Head of caudate nucleus (tissue), 42 donors: ENCODE data around the gene RING1.

Experiments used
- DNase-seq, 42 donors: peaks; one replicate each; pipeline versions ENCODE4 v3.0.0 to v3.0.0-alpha.2; 2020 to 2021; ENCODE audit warnings: mixed read lengths in 7 of 42
- intact Hi-C: fragments of 100-400 bp; cut with DNase I; formaldehyde crosslinking; loops from one replicate; pipeline ENCODE4 v1.15.0; 2022

The RING1 gene

DNA sequence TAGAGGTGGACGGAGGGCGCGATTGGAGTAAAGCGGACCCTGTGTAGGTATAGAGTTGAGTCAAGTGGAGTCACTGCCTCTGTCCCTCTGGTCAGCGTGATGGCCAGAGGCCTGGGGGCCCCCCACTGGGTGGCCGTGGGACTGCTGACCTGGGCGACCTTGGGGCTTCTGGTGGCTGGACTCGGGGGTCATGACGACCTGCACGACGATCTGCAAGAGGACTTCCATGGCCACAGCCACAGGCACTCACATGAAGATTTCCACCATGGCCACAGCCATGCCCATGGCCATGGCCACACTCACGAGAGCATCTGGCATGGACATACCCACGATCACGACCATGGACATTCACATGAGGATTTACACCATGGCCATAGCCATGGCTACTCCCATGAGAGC, 7.2 kb upstream of the RING1 start:
- no peak for DNase-seq
- intact Hi-C loops, result loop anchor here (5.0 to 10.0 kb wide), 3 partner anchors 46 to 226 kb away; partner anchors contain the start of genes CUTA and PHF1

DNA sequence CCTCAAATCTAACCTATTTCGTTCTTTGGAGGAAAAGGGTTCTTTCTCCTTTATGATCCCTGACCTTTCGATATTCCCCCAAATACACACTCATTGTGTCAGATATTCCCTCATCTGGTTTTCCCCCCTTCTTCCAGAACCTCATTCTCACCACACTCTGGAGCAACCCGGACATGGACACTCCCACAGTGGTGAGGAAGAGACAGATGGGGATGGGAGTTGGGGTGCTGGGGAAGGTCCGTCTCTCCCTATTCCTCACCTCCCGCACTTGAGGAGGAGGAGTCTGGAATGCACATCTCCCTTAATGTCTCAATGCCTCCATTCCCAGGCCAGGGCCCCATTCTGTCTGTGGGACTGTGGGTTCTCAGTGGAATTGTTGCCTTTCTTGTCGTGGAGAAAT, 6.4 kb upstream of the RING1 start:
- intact Hi-C loops, result loop anchor here (5.0 to 10.0 kb wide), 3 partner anchors 45 to 227 kb away; partner anchors contain the start of genes CUTA and PHF1
- no peak for DNase-seq

DNA sequence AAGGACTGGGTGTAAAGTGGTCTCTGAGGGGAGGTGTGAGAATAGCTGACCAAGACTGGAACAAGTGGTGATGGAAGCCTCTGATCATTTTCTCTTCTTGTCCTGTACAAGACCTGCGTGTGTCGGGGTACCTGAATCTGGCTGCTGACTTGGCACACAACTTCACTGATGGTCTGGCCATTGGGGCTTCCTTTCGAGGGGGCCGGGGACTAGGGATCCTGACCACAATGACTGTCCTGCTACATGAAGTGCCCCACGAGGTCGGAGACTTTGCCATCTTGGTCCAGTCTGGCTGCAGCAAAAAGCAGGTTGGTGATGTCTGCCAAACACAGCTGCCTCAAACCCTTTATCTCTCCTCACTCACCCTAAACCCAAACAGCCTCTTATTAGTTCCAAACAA, 5.5 kb upstream of the RING1 start:
- intact Hi-C loops, result loop anchor here (5.0 to 10.0 kb wide), 3 partner anchors 45 to 228 kb away; partner anchors contain the start of genes CUTA and PHF1

DNA sequence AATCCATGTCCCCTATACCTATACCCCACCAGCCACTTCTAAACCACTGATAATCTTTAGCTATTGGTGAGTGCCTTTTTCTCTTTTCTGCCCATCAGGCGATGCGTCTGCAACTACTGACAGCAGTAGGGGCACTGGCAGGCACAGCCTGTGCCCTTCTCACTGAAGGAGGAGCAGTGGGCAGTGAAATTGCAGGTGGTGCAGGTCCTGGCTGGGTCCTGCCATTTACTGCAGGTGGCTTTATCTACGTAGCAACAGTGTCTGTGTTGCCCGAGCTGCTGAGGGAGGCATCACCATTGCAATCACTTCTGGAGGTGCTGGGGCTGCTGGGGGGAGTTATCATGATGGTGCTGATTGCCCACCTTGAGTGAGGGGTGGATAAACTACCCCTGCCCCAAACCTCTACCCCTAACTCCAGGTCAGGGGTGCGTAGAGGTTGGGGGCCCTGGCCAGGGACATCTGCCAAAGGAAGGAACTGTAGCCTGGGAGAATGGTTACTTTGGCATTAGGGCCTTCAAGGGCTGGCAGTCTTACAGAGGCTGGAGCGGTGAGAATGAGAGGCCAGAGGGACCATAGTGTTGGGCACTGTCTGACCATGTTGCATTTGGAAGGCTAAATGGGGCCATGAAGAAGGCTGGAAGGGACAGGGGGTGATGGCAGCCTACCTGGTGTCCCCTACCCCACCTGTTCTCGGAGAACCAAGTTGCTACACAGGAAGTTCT, 4.7 kb upstream of the RING1 start:
- DNase-seq, result no peak

More for the DNA sequence above, 5.5 kb upstream of the RING1 start:
- DNase-seq, result no peak

DNA sequence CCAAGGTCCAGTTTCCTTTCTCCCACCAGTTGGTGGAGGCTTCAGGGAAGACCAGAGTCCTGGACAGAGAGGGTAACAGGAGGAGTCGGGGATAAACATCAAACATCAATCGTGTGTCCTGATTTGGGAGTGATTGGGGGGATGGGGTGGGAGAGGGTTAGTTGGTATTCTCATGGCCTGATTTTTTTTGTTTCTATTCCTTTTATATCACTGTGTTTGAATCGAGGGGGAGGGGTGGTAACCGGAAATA, 4.2 kb upstream of the RING1 start:
- intact Hi-C loops, result loop anchor here (5.0 to 10.0 kb wide), 3 partner anchors 43 to 229 kb away; partner anchors contain the start of genes CUTA and PHF1

More for the DNA sequence above, 4.7 kb upstream of the RING1 start:
- intact Hi-C loops, result loop anchor here (5.0 to 10.0 kb wide), 3 partner anchors 44 to 229 kb away; partner anchors contain the start of genes CUTA and PHF1

DNA sequence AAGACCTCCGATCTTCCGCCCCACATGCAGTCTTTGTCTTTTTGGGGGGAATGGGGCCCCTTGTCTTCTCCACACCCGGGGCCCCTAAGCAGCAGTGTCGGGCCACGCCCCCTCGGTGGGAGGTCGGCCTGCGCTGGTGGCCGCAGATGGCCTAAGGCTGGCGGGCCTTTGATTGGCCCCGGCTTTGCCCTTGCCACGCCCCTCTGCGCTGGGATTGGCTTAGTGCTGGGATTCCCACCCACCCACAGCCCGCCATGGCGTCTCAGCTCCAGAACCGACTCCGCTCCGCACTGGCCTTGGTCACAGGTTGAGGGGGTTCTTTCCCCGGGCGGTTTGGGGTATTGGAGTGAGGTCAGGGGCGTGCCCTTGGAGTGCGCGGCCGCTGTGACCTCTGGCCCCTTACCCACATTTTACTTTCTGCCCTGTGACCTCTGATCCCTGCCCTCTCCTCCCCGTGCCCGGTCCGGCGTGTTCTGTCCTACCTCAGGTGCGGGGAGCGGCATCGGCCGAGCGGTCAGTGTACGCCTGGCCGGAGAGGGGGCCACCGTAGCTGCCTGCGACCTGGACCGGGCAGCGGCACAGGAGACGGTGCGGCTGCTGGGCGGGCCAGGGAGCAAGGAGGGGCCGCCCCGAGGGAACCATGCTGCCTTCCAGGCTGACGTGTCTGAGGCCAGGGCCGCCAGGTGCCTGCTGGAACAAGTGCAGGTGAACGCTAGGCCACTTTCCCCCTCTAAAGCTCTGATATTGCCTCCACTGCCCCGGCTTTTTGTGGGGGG, 3.7 kb upstream of the RING1 start, which contains the start of gene HSD17B8:
Gene HSD17B8 (plus strand): TSS at position 241 of the 776 bp plus-strand sequence. CDS start 14 bp downstream, at position 255.
- peak; percentile 94 to 99 (median 97) for DNase-seq
- intact Hi-C loops, result loop anchor here (5.0 to 10.0 kb wide), 3 partner anchors 43 to 230 kb away; partner anchors contain the start of genes CUTA and PHF1

More for the DNA sequence above, 4.2 kb upstream of the RING1 start:
- DNase-seq, result no peak

DNA sequence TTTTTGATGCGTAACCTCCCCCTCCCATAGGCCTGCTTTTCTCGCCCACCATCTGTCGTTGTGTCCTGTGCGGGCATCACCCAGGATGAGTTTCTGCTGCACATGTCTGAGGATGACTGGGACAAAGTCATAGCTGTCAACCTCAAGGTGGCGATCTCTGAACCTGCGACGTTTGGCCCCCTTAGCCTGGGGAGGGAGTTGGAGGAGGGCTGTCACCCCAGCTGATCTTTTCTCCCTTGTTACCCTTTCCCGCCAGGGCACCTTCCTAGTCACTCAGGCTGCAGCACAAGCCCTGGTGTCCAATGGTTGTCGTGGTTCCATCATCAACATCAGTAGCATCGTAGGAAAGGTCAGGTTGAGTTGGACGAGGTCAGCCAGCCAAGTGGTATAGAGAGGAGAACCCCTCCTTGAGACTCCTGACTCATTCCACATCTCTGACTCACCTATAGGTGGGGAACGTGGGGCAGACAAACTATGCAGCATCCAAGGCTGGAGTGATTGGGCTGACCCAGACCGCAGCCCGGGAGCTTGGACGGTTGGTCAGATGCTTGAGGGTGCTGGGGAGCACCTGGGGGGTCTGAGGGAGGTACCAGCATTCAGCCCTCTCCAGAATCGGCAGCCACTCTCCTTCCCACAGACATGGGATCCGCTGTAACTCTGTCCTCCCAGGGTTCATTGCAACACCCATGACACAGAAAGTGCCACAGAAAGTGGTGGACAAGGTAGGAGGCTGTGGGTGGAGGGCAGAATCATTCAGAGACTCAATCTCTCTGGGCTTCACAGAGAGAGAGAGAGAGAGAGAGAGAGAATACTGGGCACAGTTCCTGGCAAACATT, 2.9 kb upstream of the RING1 start:
- no peak for DNase-seq
- intact Hi-C loops, result loop anchor here (10.0 kb wide), 2 partner anchors 209 to 231 kb away; partner anchors contain the start of genes CUTA and PHF1

DNA sequence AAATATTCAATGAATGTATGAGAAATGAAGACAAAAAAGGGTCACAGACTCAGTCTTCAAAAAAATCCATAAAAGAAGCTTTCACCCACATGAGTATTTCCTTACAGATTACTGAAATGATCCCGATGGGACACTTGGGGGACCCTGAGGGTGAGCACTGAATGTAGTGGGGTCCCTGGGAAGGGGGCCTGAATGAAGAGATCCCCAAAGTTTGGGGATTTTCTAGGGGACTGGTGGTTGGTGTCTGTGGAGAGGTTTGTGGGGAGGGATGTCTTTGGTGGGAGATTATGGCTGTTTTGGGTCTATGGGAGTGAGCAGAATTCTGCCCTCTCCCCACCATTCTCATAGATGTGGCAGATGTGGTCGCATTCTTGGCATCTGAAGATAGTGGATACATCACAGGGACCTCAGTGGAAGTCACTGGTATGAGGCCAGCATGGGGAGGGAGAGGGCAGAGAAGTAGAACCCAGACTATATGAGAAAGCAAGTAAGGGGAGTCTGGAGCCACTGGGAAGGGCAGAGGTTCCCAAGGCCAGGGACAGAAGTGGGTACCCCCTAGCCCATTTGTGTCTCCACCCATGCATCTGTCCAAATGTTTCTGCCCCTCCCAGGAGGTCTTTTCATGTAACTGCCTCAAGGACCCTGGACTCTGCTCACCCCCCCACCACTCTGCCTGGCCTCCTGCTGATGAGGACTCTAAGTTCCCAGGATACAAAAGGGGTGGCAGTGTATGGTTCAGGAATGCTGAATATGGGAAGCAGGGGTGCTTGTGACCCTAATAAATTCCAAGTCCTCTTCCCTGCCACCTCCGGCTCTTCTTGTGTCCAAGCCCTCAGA, 2.1 kb upstream of the RING1 start:
- intact Hi-C loops, result loop anchor here (10.0 kb wide), 2 partner anchors 209 to 231 kb away; partner anchors contain the start of genes CUTA and PHF1
- no peak for DNase-seq

DNA sequence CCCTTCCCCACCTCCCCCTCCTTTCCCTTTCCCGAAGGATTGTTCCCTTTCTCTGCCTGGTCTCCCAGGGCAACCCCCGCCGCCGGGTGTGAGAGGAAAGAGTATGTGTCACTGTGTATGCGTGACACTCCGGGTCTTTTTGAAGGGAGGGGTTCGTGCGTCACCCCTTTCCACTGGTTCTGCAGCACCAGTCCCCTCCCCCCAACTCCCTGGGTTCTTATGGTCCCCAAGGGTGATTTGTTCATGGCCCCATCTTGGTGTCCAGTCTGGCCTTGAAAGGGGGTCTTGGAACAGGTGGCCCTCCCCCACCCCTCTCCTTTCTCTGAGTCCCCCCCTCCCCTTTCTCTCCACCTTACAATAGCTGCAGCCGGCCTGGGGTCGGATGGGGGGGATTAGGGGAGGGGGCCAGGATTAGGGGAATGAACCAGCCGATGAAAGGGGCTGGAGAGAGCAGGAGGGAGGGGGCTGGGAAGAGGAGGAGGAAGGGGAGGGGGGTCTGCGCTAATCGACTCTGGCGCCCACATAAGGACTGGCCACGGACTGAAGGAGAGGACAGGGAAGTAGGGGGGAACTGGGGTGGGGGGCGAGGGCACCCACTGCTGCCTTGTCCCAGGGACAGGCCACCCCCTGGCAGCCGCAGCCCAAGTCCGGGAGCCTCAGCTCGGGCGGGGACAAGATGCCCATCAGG, 1.3 kb upstream of the RING1 start:
- intact Hi-C loops, result loop anchor here (10.0 kb wide), 2 partner anchors 208 to 232 kb away; partner anchors contain the start of genes CUTA and PHF1
- peak in 24 of 42 donors; percentile 25 to 80 (median 48) for DNase-seq

DNA sequence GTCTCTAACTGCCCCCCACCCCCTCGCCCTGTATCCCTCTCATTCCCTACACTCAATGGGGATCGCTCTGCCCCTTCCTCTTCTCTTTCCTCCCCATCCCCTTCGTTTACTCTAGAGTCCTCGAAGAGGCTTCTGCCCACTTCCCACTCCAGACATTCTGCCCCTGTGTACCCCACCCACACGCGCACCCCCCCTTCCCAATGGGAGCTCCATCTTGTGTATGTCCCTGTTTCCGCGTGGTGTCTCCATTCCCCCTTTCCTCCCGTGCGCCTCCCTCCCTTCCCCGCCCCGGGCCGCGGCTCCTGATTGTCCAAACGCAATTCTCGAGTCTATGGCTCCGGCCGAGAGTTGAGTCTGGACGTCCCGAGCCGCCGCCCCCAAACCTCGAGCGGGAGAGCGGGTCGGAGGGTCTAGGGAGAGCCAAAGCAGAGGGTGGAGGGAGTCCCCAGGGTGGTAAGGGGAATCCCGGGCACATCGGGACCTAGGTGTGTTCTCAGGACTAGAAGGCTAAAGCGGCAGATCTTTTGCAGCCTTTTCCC, 679 bp upstream of the RING1 start:
- peak in 22 of 42 donors; percentile 26 to 67 (median 42) for DNase-seq
- intact Hi-C loops, result loop anchor here (10.0 kb wide), 2 partner anchors 207 to 233 kb away; partner anchors contain the start of genes CUTA and PHF1

DNA sequence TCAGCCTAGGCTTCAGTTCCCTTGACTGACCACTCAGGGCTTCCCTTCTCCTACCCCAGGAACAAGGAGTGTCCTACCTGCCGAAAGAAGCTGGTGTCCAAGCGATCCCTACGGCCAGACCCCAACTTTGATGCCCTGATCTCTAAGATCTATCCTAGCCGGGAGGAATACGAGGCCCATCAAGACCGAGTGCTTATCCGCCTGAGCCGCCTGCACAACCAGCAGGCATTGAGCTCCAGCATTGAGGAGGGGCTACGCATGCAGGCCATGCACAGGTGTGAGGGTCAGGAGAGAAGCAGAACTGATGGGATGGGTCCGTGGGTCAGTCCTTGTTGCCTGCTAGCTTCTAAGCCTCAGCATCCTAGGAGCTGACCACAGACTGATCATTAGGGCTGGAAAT, 1.6 kb downstream of the RING1 start:
- DNase-seq, result no peak
- intact Hi-C loops, result loop anchor here (10.0 kb wide), 2 partner anchors 205 to 235 kb away; partner anchors contain the start of genes CUTA and PHF1

DNA sequence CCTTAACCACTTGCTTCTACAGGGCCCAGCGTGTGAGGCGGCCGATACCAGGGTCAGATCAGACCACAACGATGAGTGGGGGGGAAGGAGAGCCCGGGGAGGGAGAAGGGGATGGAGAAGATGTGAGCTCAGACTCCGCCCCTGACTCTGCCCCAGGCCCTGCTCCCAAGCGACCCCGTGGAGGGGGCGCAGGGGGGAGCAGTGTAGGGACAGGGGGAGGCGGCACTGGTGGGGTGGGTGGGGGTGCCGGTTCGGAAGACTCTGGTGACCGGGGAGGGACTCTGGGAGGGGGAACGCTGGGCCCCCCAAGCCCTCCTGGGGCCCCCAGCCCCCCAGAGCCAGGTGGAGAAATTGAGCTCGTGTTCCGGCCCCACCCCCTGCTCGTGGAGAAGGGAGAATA, 2.8 kb downstream of the RING1 start:
- intact Hi-C loops, result no loop called here
- DNase-seq, result no peak

DNA sequence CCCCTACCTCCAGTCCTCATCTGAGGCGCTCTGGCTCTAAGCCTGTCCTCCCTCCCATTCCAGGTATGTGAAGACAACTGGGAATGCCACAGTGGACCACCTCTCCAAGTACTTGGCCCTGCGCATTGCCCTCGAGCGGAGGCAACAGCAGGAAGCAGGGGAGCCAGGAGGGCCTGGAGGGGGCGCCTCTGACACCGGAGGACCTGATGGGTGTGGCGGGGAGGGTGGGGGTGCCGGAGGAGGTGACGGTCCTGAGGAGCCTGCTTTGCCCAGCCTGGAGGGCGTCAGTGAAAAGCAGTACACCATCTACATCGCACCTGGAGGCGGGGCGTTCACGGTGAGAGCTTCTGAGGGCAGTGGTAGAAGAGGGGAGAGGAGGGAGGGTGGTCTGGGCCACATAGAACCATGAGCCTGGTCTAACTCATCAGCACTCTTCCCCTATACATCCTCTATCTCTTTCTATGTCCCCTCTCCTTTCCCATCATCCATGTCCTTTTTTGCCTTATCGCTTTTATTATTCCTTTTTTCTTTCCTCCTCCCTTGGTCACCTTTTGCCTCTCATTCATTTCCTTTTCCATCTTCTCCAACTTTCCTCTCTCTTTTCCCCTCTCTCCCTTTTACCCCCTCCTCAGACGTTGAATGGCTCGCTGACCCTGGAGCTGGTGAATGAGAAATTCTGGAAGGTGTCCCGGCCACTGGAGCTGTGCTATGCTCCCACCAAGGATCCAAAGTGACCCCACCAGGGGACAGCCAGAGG, 3.5 kb downstream of the RING1 start:
- intact Hi-C loops, result loop anchor here (2.0 kb wide), 1 partner anchor 37 kb away; no protein-coding TSS in a partner anchor
- DNase-seq, result no peak

DNA sequence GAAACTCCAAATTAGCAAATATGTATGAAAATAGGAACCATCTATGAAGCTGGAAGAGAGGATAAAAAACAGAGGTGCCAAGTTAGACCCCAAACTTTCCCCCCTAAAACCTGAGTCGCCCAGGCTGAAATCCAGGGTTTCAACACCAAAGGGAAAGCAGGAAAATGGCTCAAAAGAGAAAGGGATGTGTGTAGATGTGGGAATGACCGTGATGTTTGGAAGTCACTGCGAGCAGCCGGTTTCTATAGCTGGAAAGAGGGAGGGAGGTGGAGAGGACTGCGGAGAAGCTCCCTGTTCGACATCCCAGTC, 4.5 kb downstream of the RING1 start:
- DNase-seq, result no peak
- intact Hi-C loops, result loop anchor here (2.0 kb wide), 1 partner anchor 36 kb away; no protein-coding TSS in a partner anchor

DNA sequence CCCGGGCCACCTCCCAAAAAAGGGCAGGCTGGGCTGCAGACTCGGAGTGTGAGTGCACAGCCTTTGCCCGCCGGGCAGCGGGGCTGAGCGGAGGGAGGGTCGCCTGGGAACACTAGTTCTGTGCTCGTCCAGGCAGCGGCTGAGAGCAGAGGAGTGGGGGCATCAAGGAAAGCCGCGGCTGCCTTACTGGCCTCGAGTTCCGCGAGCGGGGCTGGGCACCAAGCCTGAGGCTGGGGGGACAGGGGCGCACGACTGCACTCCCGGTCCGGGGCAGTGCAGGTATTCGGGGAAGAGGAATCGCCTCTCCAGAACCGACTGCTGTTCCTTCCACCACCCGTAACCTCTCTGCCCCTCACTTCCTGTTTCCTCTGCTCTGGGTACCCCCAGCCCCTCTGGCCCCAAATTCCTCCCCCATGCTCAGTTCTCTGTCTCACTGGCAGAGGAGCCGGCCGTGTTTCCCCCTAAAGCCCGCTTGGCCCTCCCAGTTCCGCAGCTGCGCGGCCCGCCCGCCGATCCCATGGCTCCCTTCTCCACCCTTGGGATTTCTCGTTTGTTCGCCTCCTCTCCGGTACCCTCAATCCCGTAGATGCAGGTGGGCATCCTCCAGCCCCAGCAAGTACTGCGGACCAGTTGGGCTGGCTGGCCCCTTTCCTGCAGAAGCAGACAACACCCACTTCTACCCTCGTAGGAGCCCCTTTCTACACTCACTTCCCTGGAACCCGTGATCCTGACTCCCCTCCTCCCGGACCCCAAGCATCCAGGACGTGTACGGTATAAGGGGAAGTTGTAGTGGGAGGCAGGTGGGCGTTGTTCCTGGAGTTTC, 5.1 kb downstream of the RING1 start:
- intact Hi-C loops, result loop anchor here (2.0 kb wide), 1 partner anchor 35 kb away; no protein-coding TSS in a partner anchor
- peak in 38 of 42 donors; percentile 32 to 82 (median 61) for DNase-seq
